H1 (cell line): ENCODE data around the gene BPI. TPM values are rescaled to one million over a fixed set of nuclear protein-coding genes. Genes with fewer than 3 reads are reported as not detected.

ENCODE experiments used
- CHD2 ChIP-seq: IDR thresholded peaks from 2 replicates; pipeline ENCODE4 v1.6.1; 2012; ENCODE audit warnings: low read length, improper control_type of control experiment
- E2F6 ChIP-seq: IDR thresholded peaks from 2 replicates; pipeline ENCODE4 v1.6.1; 2012; ENCODE audit warnings: inconsistent platforms
- POLR2A ChIP-seq, 2 experiments: IDR thresholded peaks; 1 replicate in 1 of 2; 2 replicates in 1 of 2; pipeline ENCODE4 v1.6.1; 2011; ENCODE audit warnings: low read depth in 2 of 2, low read length in 2 of 2, mild to moderate bottlenecking in 2 of 2; ENCODE audit errors: control extremely low read depth in 1 of 2
- polyA plus RNA-seq, 7 experiments: library from polyadenylated mRNA; depleted of rRNA in 3 of 7; stranded (reverse) in 5 of 7; unstranded in 2 of 7; fragments of >200 nt in 5 of 7; fragments of 200-250 nt in 2 of 7; gene quantifications; 1 replicate in 5 of 7; 2 replicates in 1 of 7; 4 replicates in 1 of 7; pipeline versions ENCODE4 v1.2.1 to v1.2.3, GENCODE V29; 2011 to 2013; ENCODE audit warnings: missing spikeins in 2 of 7, mixed read lengths in 2 of 7
- total RNA-seq: library from RNA; stranded (reverse); fragmentation: NEBNext Ultra II Directional; extraction: Animal tissue kit (Norgen Biotek cat#: 25700); gene quantifications from 2 replicates; pipeline ENCODE4 v1.2.1, GENCODE V29; 2021

BPI gene
- total and polyA plus RNA-seq, 2 of the 8 experiments (the other 6 are each of a cell fraction or from before 2014, with no cell fraction given), result not detected

- no peak for TF ChIP-seq E2F6
- no peak for TF ChIP-seq CHD2
- no peak for TF ChIP-seq POLR2A (IDR thresholded peaks at IDR 0.05; ENCODE audit: control extremely low read depth in 1 of 2, low read depth in 2 of 2, low read length in 2 of 2)
Measured at GRCh38 chr20:38320221-38320620, 16.3 kb downstream of the BPI start (continued).
